GM12878 (cell line): ENCODE measurements around the gene KRT82. TPM values are rescaled to one million over a fixed set of nuclear protein-coding genes. Genes with fewer than 3 reads are reported as not detected.

ENCODE experiments used
- ATAC-seq: fragments of 200-7000 bp; cut with Tn5 transposase; 3 replicates; pipeline ENCODE4 v1.9.1; 2020; ENCODE audit warnings: mild to moderate bottlenecking, moderate library complexity
- BruUV-seq: library from RNA; stranded (reverse); fragments of 400-500 nt; replicated peaks from 2 replicates; lab custom pipeline; 2021; lab: Mats Ljungman, UMichigan
- CTCF ChIA-PET: fragments of 300-600 bp; sonication (Branson Sonifier 250); formaldehyde crosslinking; extraction: SDS; loops from one replicate; lab custom pipeline; 2021; ENCODE audit warnings: inconsistent platforms; lab: Yijun Ruan, JAX
- POLR2A ChIA-PET: fragments of 350-600 bp; formaldehyde crosslinking; extraction: SDS; loops from one replicate; lab custom pipeline; 2021; ENCODE audit warnings: inconsistent platforms; lab: Charles Lee
- RAD21 ChIA-PET: fragments of 300-600 bp; sonication (Branson Sonifier 250); formaldehyde crosslinking; loops from one replicate; lab custom pipeline; 2023; ENCODE audit warnings: antibody characterized with exemption; ENCODE audit not compliant: unreplicated experiment; lab: Charles Lee
- SMC1A ChIA-PET: fragments of 300-600 bp; sonication (Branson Sonifier 250); formaldehyde crosslinking; loops from one replicate; lab custom pipeline; 2023; ENCODE audit not compliant: unreplicated experiment, uncharacterized antibody; lab: Charles Lee
- DNase-seq: peaks from one replicate; pipeline ENCODE4 v3.0.0-alpha.2; 2011; ENCODE audit warnings: low read depth, low spot score
- FAIRE-seq: peaks from 3 replicates; lab custom pipeline; 2011; peaks lifted over from hg19 to GRCh38; lab: Jason Lieb, UNC
- H2AFZ ChIP-seq: 2 replicates; pipeline ENCODE4 v1.6.0; 2011; ENCODE audit warnings: low read depth, low read length, control low read depth; ENCODE audit not compliant: control insufficient read depth
- H3K27ac ChIP-seq: 2 replicates; pipeline ENCODE4 v1.5.1; 2011; ENCODE audit warnings: control low read depth; ENCODE audit not compliant: control insufficient read depth, insufficient read depth
- H3K27me3 ChIP-seq, 2 experiments: replicated peaks in 1 of 2; 2 replicates each; pipeline versions ENCODE4 v1.6.0 to v1.6.1; 2011; ENCODE audit warnings: low read length in 1 of 2; ENCODE audit not compliant: control insufficient read depth in 2 of 2, insufficient read depth in 2 of 2
- H3K36me3 ChIP-seq, 2 experiments: 2 replicates each; pipeline ENCODE4 v1.5.1; 2011; ENCODE audit warnings: low read length in 1 of 2; ENCODE audit not compliant: control insufficient read depth in 2 of 2, insufficient read depth in 2 of 2
- H3K4me1 ChIP-seq: 2 replicates; pipeline ENCODE4 v1.6.1; 2011; ENCODE audit warnings: mild to moderate bottlenecking, low read length, moderate library complexity, mixed read lengths; ENCODE audit not compliant: control insufficient read depth, insufficient read depth
- H3K4me2 ChIP-seq: 2 replicates; pipeline ENCODE4 v1.6.0; 2011; ENCODE audit warnings: control low read depth; ENCODE audit not compliant: control insufficient read depth, insufficient read depth
- H3K4me3 ChIP-seq: fragments of 200-600 bp; sonication (generic); 2 replicates; pipeline ENCODE4 v1.5.1; 2016
- H3K79me2 ChIP-seq: 2 replicates; pipeline ENCODE4 v1.6.0; 2011; ENCODE audit warnings: low read length; ENCODE audit not compliant: control insufficient read depth, insufficient read depth
- H3K9ac ChIP-seq: 2 replicates; pipeline ENCODE4 v1.8.0; 2011; ENCODE audit warnings: low read length, control low read depth, mixed read lengths; ENCODE audit not compliant: control insufficient read depth, insufficient read depth
- H3K9me3 ChIP-seq: replicated peaks from 3 replicates; pipeline ENCODE4 v1.5.1; 2011; ENCODE audit warnings: mild to moderate bottlenecking, low read length; ENCODE audit not compliant: control insufficient read depth, insufficient read depth
- H4K20me1 ChIP-seq: 2 replicates; pipeline ENCODE4 v1.6.0; 2011; ENCODE audit not compliant: control insufficient read depth, insufficient read depth
- BACH1 ChIP-seq: fragments of 450-650 bp; IDR thresholded peaks from 2 replicates; pipeline ENCODE4 v1.6.1; 2017; ENCODE audit warnings: mild to moderate bottlenecking, borderline replicate concordance
- BMI1 ChIP-seq: fragments of 450-650 bp; IDR thresholded peaks from 2 replicates; pipeline ENCODE4 v1.6.1; 2016; ENCODE audit warnings: mild to moderate bottlenecking, moderate library complexity, borderline replicate concordance
- CREB1 ChIP-seq: IDR thresholded peaks from 2 replicates; pipeline ENCODE4 v1.6.1; 2012; ENCODE audit warnings: low read depth, mild to moderate bottlenecking, inconsistent platforms
- EGR1 ChIP-seq, 2 experiments: IDR thresholded peaks; 1 replicate in 1 of 2; 2 replicates in 1 of 2; pipeline ENCODE4 v1.6.1; 2011 to 2012; ENCODE audit warnings: low read depth in 2 of 2, low read length in 2 of 2, borderline replicate concordance in 1 of 2, mild to moderate bottlenecking in 1 of 2, moderate library complexity in 1 of 2
- ELK1 ChIP-seq: IDR thresholded peaks from 2 replicates; pipeline ENCODE4 v1.6.1; 2012; ENCODE audit warnings: low read depth, low read length, improper control_type of control experiment
- EP300 ChIP-seq, 2 experiments: fragments of 150-350 bp in 1 of 2; IDR thresholded peaks; 2 replicates each; pipeline ENCODE4 v1.6.1; 2011 to 2012; ENCODE audit warnings: low read depth in 2 of 2, low read length in 2 of 2, borderline replicate concordance in 1 of 2, improper control_type of control experiment in 1 of 2, inconsistent platforms in 1 of 2; ENCODE audit not compliant: control insufficient read depth in 1 of 2
- HDGF ChIP-seq: fragments of 450-650 bp; IDR thresholded peaks from 2 replicates; pipeline ENCODE4 v1.6.1; 2016; ENCODE audit warnings: antibody characterized with exemption
- JUND ChIP-seq: IDR thresholded peaks from 2 replicates; pipeline ENCODE4 v1.6.1; 2012; ENCODE audit warnings: low read depth, mild to moderate bottlenecking, low read length, improper control_type of control experiment, moderate library complexity
- MTA2 ChIP-seq: fragments of 450-650 bp; IDR thresholded peaks from 2 replicates; pipeline ENCODE4 v1.6.1; 2016; ENCODE audit warnings: low read depth, mild to moderate bottlenecking, moderate library complexity
- MTA3 ChIP-seq: IDR thresholded peaks from 2 replicates; pipeline ENCODE4 v1.6.1; 2012; ENCODE audit warnings: low read length, inconsistent platforms, borderline replicate concordance
- RELB ChIP-seq: fragments of 450-650 bp; IDR thresholded peaks from 2 replicates; pipeline ENCODE4 v1.6.1; 2017; ENCODE audit warnings: low read depth, mild to moderate bottlenecking, moderate library complexity
- SMARCA5 ChIP-seq: fragments of 450-650 bp; IDR thresholded peaks from 2 replicates; pipeline ENCODE4 v1.6.1; 2017; ENCODE audit warnings: mild to moderate bottlenecking
- SPI1 ChIP-seq: IDR thresholded peaks from 2 replicates; pipeline ENCODE4 v1.6.1; 2011; ENCODE audit warnings: low read depth, mild to moderate bottlenecking, low read length, moderate library complexity, borderline replicate concordance; ENCODE audit not compliant: insufficient read depth
- ZBTB4 ChIP-seq: fragments of 450-650 bp; formaldehyde crosslinking; IDR thresholded peaks from 2 replicates; pipeline ENCODE4 v1.4.0; 2022; ENCODE audit warnings: mild to moderate bottlenecking, moderate library complexity
- ZZZ3 ChIP-seq: IDR thresholded peaks from 2 replicates; pipeline ENCODE4 v1.6.1; 2011; ENCODE audit warnings: low read depth; ENCODE audit not compliant: control insufficient read depth, insufficient read length
- WGBS: methylation state at CpG from one replicate; pipeline ENCODE4 v1.1.6; 2016; ENCODE audit warnings: low lambda C conversion rate; ENCODE audit not compliant: insufficient replicate concordance, insufficient coverage; ENCODE audit errors: missing lambda C conversion rate; 5-methylcytosine and 5-hydroxymethylcytosine counted together
- in situ Hi-C: fragments of 300-500 bp; cut with MboI; formaldehyde crosslinking; loops from 9 replicates; pipeline ENCODE4 v1.14.3; 2018; ENCODE audit warnings: mixed read lengths
- intact Hi-C: fragments of 100-400 bp; cut with micrococcal nuclease; formaldehyde crosslinking; loops from one replicate; pipeline ENCODE4 v1.14.2; 2022; ENCODE audit not compliant: unreplicated experiment
- polyA plus RNA-seq, 11 experiments: library from polyadenylated mRNA; depleted of rRNA in 4 of 11; unstranded in 6 of 11; stranded (reverse) in 5 of 11; fragments of >200 nt; fragmentation: Nextera tagmentation in 4 of 11; fragmentation: Illumina TruSeq in 1 of 11; extraction: Ambion mirVana in 4 of 11; extraction: Trizol in 1 of 11; gene quantifications; 1 replicate in 1 of 11; 2 replicates in 10 of 11; pipeline versions ENCODE4 v1.2.1 to v1.2.3, GENCODE V29; 2011 to 2016; ENCODE audit warnings: inconsistent platforms in 2 of 11, missing spikeins in 2 of 11, low read depth in 1 of 11
- total RNA-seq, 4 experiments: library from RNA; depleted of rRNA in 3 of 4; stranded (reverse); fragments of >200 nt in 3 of 4; fragmentation: Illumina TruSeq in 1 of 4; extraction: Trizol in 1 of 4; gene quantifications; 2 replicates each; pipeline versions ENCODE4 v1.2.1 to v1.2.3, GENCODE V29; 2013 to 2021

KRT82 gene
- total and polyA plus RNA-seq, 10 of the 15 experiments (the other 5 are each of a cell fraction or from before 2014, with no cell fraction given), result not detected

GRCh38 chr12:52428121-52428520 is 22.0 kb upstream of the KRT82 start (continued):
- no peak for TF ChIP-seq EP300 (IDR thresholded peaks at IDR 0.05; ENCODE audit: borderline replicate concordance in 1 of 2, control insufficient read depth in 1 of 2, low read depth in 2 of 2, low read length in 2 of 2)
- no peak for TF ChIP-seq HDGF
- TF ChIP-seq ELK1, result no peak
- TF ChIP-seq BACH1, result no peak

- Histone ChIP-seq H3K9ac (no peak overlapping the region), H2AFZ (no peak overlapping the region), H3K4me1 (no peaks in the 10 kb centered on the region), H3K27me3 (peaks cover 2 to 4% of the 10 kb centered on the region in 2 experiments; a peak in 3 of 4 replicates), H3K79me2 (no peaks in the 10 kb centered on the region), H3K36me3 (no peaks in the 10 kb centered on the region), H3K27ac (no peak overlapping the region), H3K4me2 (no peak overlapping the region), H3K4me3 (no peak overlapping the region), H4K20me1 (no peaks in the 10 kb centered on the region), H3K9me3 (no peaks in the 10 kb centered on the region)
- ATAC-seq (no peak), FAIRE-seq (no peak), DNase-seq (no peak)
- BruUV-seq, result no TSS peak
- ChIA-PET CTCF (interaction anchor here (1.0 to 1.2 kb wide), 3 partner anchors 41 to 458 kb away, joined by 3 to 4 read pairs (median 4); no protein-coding TSS in a partner anchor), SMC1A (interaction anchor here (0.9 to 1.5 kb wide), 2 partner anchors 13 to 457 kb away, joined by 3 to 4 read pairs; no protein-coding TSS in a partner anchor), POLR2A (no interaction called here), RAD21 (no interaction called here)
- WGBS, result 0% methylated on average over 1 of the region's 1 CpG
- intact Hi-C loops, result no loop called here
- in situ Hi-C loops, result no loop called here
- TF ChIP-seq SMARCA5 (no peak), CREB1 (no peak), SPI1 (no peak), MTA3 (no peak), RELB (no peak), MTA2 (no peak), ZZZ3 (no peak), BMI1 (no peak), ZBTB4 (CRISPR knock-in tag) (no peak), EGR1 (IDR thresholded peaks at IDR 0.05; ENCODE audit: borderline replicate concordance in 1 of 2, low read depth in 2 of 2, low read length in 2 of 2) (no peak), JUND (no peak)
These were observed 20.9 kb upstream of the KRT82 start for GRCh38 chr12:52427083-52427482.
